B cell (primary cell): ENCODE measurements around the gene MBD6. TPM values are rescaled to one million over a fixed set of nuclear protein-coding genes. Genes with fewer than 3 reads are reported as not detected.
"Not testable (repeated sequence)": the region's sequence is repeated elsewhere in the genome, so short reads cannot be mapped to it uniquely, and the experiment has no call there.

Experiments
- ATAC-seq: fragments of 200-7000 bp; cut with Tn5 transposase; one replicate; pipeline ENCODE4 v1.10.0; 2021; ENCODE audit warnings: low read depth, mild to moderate bottlenecking, moderate number of reproducible peaks, moderate library complexity
- CTCF ChIA-PET: fragments of 350-600 bp; sonication (Branson Sonifier 250); formaldehyde crosslinking; loops from one replicate; lab custom pipeline; 2021; ENCODE audit warnings: antibody characterized with exemption, inconsistent platforms; lab: Charles Lee
- POLR2A ChIA-PET: fragments of 350-600 bp; sonication (Branson Sonifier 250); formaldehyde crosslinking; loops from one replicate; lab custom pipeline; 2021; ENCODE audit warnings: antibody characterized with exemption; lab: Charles Lee
- DNase-seq: peaks from one replicate; pipeline ENCODE4 v3.0.0; 2013
- H2AFZ ChIP-seq: 2 replicates; pipeline ENCODE4 v1.6.1; 2012; ENCODE audit warnings: mild to moderate bottlenecking, low read depth, low read length; ENCODE audit not compliant: insufficient read depth, poor library complexity, severe bottlenecking
- H3K27ac ChIP-seq, 2 donors: 1 replicate in 1 of 2; 2 replicates in 1 of 2; pipeline ENCODE4 v1.5.1; 2012 to 2013; ENCODE audit warnings: low read length in 2 of 2, mild to moderate bottlenecking in 2 of 2, moderate library complexity in 1 of 2
- H3K27me3 ChIP-seq, 4 experiments: fragments of 200-600 bp in 1 of 4; sonication (generic) in 1 of 4; replicated peaks in 1 of 4; 1 replicate in 2 of 4; 2 replicates in 2 of 4; pipeline versions ENCODE4 v1.6.1 to v1.7.0; 2013 to 2016; ENCODE audit warnings: low read length in 3 of 4, mild to moderate bottlenecking in 2 of 4, mixed read lengths in 1 of 4, moderate library complexity in 1 of 4; ENCODE audit not compliant: insufficient read depth in 4 of 4, control insufficient read depth in 3 of 4; ENCODE audit errors: control extremely low read depth in 1 of 4
- H3K36me3 ChIP-seq, 2 experiments: replicated peaks in 1 of 2; 1 replicate in 1 of 2; 2 replicates in 1 of 2; pipeline versions ENCODE4 v1.6.1 to v1.7.1; 2013; ENCODE audit warnings: low read length in 1 of 2; ENCODE audit not compliant: insufficient read depth in 2 of 2, control insufficient read depth in 1 of 2; ENCODE audit errors: control extremely low read depth in 1 of 2, extremely low read depth in 1 of 2
- H3K4me1 ChIP-seq, 2 donors: fragments of 200-600 bp in 1 of 2; sonication (generic) in 1 of 2; 1 replicate in 1 of 2; 2 replicates in 1 of 2; pipeline versions ENCODE4 v1.5.1 to v1.6.1; 2013 to 2017; ENCODE audit warnings: low read length in 2 of 2; ENCODE audit not compliant: control insufficient read depth in 2 of 2, insufficient read depth in 2 of 2
- H3K4me2 ChIP-seq: replicated peaks from 2 replicates; pipeline ENCODE3; 2012; ENCODE audit warnings: mild to moderate bottlenecking, low read depth, low read length; ENCODE audit not compliant: poor library complexity, severe bottlenecking
- H3K4me3 ChIP-seq, 5 experiments: fragments of 200-600 bp in 1 of 5; sonication (generic) in 1 of 5; 1 replicate in 3 of 5; 2 replicates in 2 of 5; pipeline versions ENCODE4 v1.5.1 to v1.7.0; 2011 to 2016; ENCODE audit warnings: low read length in 4 of 5, mild to moderate bottlenecking in 4 of 5, low read depth in 2 of 5, control low read depth in 1 of 5, moderate library complexity in 1 of 5; ENCODE audit not compliant: insufficient read depth in 1 of 5; ENCODE audit errors: control extremely low read depth in 1 of 5, extremely low read depth in 1 of 5
- H3K79me2 ChIP-seq: fragments of 200-600 bp; sonication (generic); one replicate; pipeline ENCODE4 v1.6.0; 2016; ENCODE audit warnings: low read length; ENCODE audit not compliant: control insufficient read depth, insufficient read depth
- H3K9ac ChIP-seq: fragments of 200-600 bp; sonication (generic); 2 replicates; pipeline ENCODE4 v1.6.1; 2017; ENCODE audit warnings: mild to moderate bottlenecking, low read length, moderate library complexity
- H3K9me3 ChIP-seq, 3 donors: one replicate each; pipeline versions ENCODE4 v1.6.1 to v1.7.1; 2013; ENCODE audit warnings: low read length in 2 of 3; ENCODE audit not compliant: control insufficient read depth in 2 of 3, insufficient read depth in 1 of 3; ENCODE audit errors: control extremely low read depth in 1 of 3
- H4K20me1 ChIP-seq: 2 replicates; pipeline ENCODE4 v1.6.0; 2012; ENCODE audit warnings: mild to moderate bottlenecking, low read length; ENCODE audit not compliant: insufficient read depth, control insufficient read depth, poor library complexity, severe bottlenecking
- H3K27ac Mint-ChIP-seq: one replicate; pipeline ENCODE4 v1.8.0; 2021; ENCODE audit warnings: mixed read lengths
- H3K27me3 Mint-ChIP-seq: one replicate; pipeline ENCODE4 v1.8.0; 2021; ENCODE audit warnings: mixed read lengths
- H3K4me1 Mint-ChIP-seq: one replicate; pipeline ENCODE4 v1.8.0; 2021; ENCODE audit warnings: mixed read lengths
- H3K4me3 Mint-ChIP-seq: one replicate; pipeline ENCODE4 v1.8.0; 2021; ENCODE audit warnings: mixed read lengths
- H3K9me3 Mint-ChIP-seq: one replicate; pipeline ENCODE4 v1.8.0; 2022; ENCODE audit warnings: mixed read lengths; ENCODE audit not compliant: insufficient read depth
- EZH2 ChIP-seq: IDR thresholded peaks from 2 replicates; pipeline ENCODE4 v1.6.1; 2012; ENCODE audit warnings: borderline replicate concordance, low read depth, mild to moderate bottlenecking, moderate library complexity, low read length; ENCODE audit not compliant: insufficient read depth, poor library complexity, severe bottlenecking
- WGBS: methylation state at CpG from one replicate; pipeline ENCODE4 v1.1.5; 2013; ENCODE audit warnings: missing lambda C conversion rate; ENCODE audit not compliant: insufficient coverage; 5-methylcytosine and 5-hydroxymethylcytosine counted together
- intact Hi-C: fragments of 100-400 bp; cut with micrococcal nuclease; formaldehyde crosslinking; loops from one replicate; pipeline ENCODE4 v1.10.0; 2022
- polyA plus RNA-seq: library from polyadenylated mRNA; depleted of rRNA; stranded (reverse); fragments of >200 nt; gene quantifications from 2 replicates; pipeline ENCODE4 v1.2.3, GENCODE V29; 2012
- total RNA-seq, 2 donors: library from RNA; stranded (reverse); fragments of 120-200 nt in 1 of 2; gene quantifications; 1 replicate in 1 of 2; 2 replicates in 1 of 2; pipeline versions ENCODE4 v1.2.3 to v1.2.4, GENCODE V29; 2013 to 2022
- TF ChIP-seq, protein P1 (sequence below): fragments of 200-600 bp; IDR thresholded peaks from one replicate; pipeline ENCODE4 v1.8.0; 2022; ENCODE audit warnings: antibody characterized with exemption, mild to moderate bottlenecking

The MBD6 gene
- total and polyA plus RNA-seq, 2 donors (not counting 1 experiment from before 2014, with no cell fraction given) = 39.4 to 121 TPM

DNA sequence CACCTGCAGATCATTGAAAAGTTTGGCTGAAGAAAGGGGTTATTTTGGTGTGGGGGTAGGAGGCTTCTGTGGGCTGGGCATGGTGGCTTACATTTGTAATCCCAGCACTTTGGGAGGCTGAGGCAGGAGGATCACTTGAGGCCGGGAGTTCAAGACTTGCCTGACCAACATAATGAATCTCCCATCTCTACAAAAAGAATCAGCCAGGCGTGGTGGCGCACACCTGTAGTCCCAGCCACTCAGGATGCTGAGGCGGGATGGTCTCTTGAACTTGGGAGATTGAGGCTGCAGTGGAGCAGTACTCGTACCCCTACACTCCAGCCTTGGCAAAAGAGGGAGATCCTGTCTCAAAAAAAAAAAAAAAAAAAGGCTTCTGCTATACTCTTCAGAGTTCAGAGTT is 9.4 kb upstream of the MBD6 start:
- Histone ChIP-seq H3K9ac (no peak overlapping the region), H2AFZ (no peak overlapping the region), H3K4me3 (no peak overlapping the region), H3K27me3 (no peaks in the 10 kb centered on the region), H3K79me2 (peaks cover 7% of the 10 kb centered on the region), H3K36me3 (peaks cover 27 to 73% of the 10 kb centered on the region in 2 experiments), H4K20me1 (peaks cover 5% of the 10 kb centered on the region), H3K9me3 (no peaks in the 10 kb centered on the region), H3K4me2 (no peak overlapping the region), H3K4me1 (peaks cover under 1 to 4% of the 10 kb centered on the region in 2 donors), H3K27ac (peak overlapping the region in 1 of 2 donors; percentile 12)
- intact Hi-C loops = no loop called here
- WGBS = 89% methylated on average over 1 of the region's 5 CpGs
- Mint-ChIP-seq H3K4me3 (no peak overlapping the region), H3K27ac (no peak overlapping the region), H3K27me3 (no peaks in the 10 kb centered on the region), H3K9me3 (no peaks in the 10 kb centered on the region), H3K4me1 (peaks cover 6% of the 10 kb centered on the region)
- POLR2A ChIA-PET = no interaction called here
- CTCF ChIA-PET = no interaction called here
- DNase-seq (no peak), ATAC-seq (no peak)
- TF ChIP-seq, protein P1, sequence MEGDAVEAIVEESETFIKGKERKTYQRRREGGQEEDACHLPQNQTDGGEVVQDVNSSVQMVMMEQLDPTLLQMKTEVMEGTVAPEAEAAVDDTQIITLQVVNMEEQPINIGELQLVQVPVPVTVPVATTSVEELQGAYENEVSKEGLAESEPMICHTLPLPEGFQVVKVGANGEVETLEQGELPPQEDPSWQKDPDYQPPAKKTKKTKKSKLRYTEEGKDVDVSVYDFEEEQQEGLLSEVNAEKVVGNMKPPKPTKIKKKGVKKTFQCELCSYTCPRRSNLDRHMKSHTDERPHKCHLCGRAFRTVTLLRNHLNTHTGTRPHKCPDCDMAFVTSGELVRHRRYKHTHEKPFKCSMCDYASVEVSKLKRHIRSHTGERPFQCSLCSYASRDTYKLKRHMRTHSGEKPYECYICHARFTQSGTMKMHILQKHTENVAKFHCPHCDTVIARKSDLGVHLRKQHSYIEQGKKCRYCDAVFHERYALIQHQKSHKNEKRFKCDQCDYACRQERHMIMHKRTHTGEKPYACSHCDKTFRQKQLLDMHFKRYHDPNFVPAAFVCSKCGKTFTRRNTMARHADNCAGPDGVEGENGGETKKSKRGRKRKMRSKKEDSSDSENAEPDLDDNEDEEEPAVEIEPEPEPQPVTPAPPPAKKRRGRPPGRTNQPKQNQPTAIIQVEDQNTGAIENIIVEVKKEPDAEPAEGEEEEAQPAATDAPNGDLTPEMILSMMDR = no peak
- no peak for TF ChIP-seq EZH2

- Histone ChIP-seq H3K79me2 (peaks cover 11% of the 10 kb centered on the region), H3K36me3 (peaks cover 27 to 73% of the 10 kb centered on the region in 2 experiments)
- H3K27me3 Mint-ChIP-seq, intact Hi-C loops, DNase-seq, H3K4me1 ChIP-seq, H3K27ac Mint-ChIP-seq, H3K9ac ChIP-seq, H3K27me3 ChIP-seq, H2AFZ ChIP-seq, H3K27ac ChIP-seq, CTCF ChIA-PET, H3K4me2 ChIP-seq, H3K9me3 ChIP-seq, ATAC-seq, H3K4me3 Mint-ChIP-seq, H3K9me3 Mint-ChIP-seq, H4K20me1 ChIP-seq, H3K4me3 ChIP-seq: not testable (repeated sequence)
- peaks cover 10% of the 10 kb centered on the region for H3K4me1 Mint-ChIP-seq
- POLR2A ChIA-PET = interaction anchor here (0.6 kb wide), 1 partner anchor 90 kb away, joined by 3 read pairs; no protein-coding TSS in a partner anchor
- 88% methylated on average over 5 of the region's 6 CpGs for WGBS
Measured at GRCh38 chr12:57513677-57514076, 8.9 kb upstream of the MBD6 start.

GRCh38 chr12:57514246-57514645 is 8.4 kb upstream of the MBD6 start:
- H3K4me3 ChIP-seq, H3K27ac ChIP-seq, H3K27me3 ChIP-seq, ATAC-seq, H3K27me3 Mint-ChIP-seq, CTCF ChIA-PET, DNase-seq, H3K4me2 ChIP-seq, H3K9ac ChIP-seq, H3K9me3 Mint-ChIP-seq, H2AFZ ChIP-seq, H3K27ac Mint-ChIP-seq, intact Hi-C loops, H3K4me3 Mint-ChIP-seq, H3K9me3 ChIP-seq: not testable (repeated sequence)
- POLR2A ChIA-PET = interaction anchor here (0.5 to 0.7 kb wide), 3 partner anchors 9 to 90 kb away, joined by 3 to 5 read pairs (median 3); no protein-coding TSS in a partner anchor
- Histone ChIP-seq H3K79me2 (peaks cover 17% of the 10 kb centered on the region), H3K4me1 (peaks cover 11 to 14% of the 10 kb centered on the region in 2 donors), H4K20me1 (peaks cover 12% of the 10 kb centered on the region), H3K36me3 (peaks cover 27 to 73% of the 10 kb centered on the region in 2 experiments)
- peaks cover 15% of the 10 kb centered on the region for H3K4me1 Mint-ChIP-seq
- WGBS = 94% methylated on average over 5 of the region's 9 CpGs
